Sigmoid colon (tissue), 7 donors: ENCODE measurements around the gene KCNN1. TPM values are rescaled to one million over a fixed set of nuclear protein-coding genes. Genes with fewer than 3 reads are reported as not detected.

Experiments
- DNase-seq: peaks from one replicate; pipeline ENCODE4 v3.0.0-alpha.2; 2019
- H3K27ac ChIP-seq, 4 donors: fragments of 200-600 bp; sonication (generic); one replicate each; pipeline ENCODE4 v1.5.1; 2016 to 2019; ENCODE audit warnings: mild to moderate bottlenecking in 1 of 4
- H3K27me3 ChIP-seq, 3 donors: fragments of 200-600 bp; sonication (generic); one replicate each; pipeline ENCODE4 v1.5.1; 2019; ENCODE audit warnings: mild to moderate bottlenecking in 1 of 3
- H3K36me3 ChIP-seq, 4 donors: fragments of 200-600 bp; sonication (generic); one replicate each; pipeline ENCODE4 v1.5.1; 2016 to 2019
- H3K4me1 ChIP-seq, 4 donors: fragments of 200-600 bp; sonication (generic); one replicate each; pipeline ENCODE4 v1.5.1; 2017 to 2019
- H3K4me3 ChIP-seq, 4 donors: fragments of 200-600 bp; sonication (generic); one replicate each; pipeline ENCODE4 v1.5.1; 2017 to 2019; ENCODE audit warnings: mild to moderate bottlenecking in 2 of 4, moderate library complexity in 1 of 4
- H3K9me3 ChIP-seq, 4 donors: fragments of 200-600 bp in 3 of 4; sonication (generic) in 3 of 4; one replicate each; pipeline versions ENCODE4 v1.5.1 to v1.6.1; 2013 to 2019
- EP300 ChIP-seq, 4 donors: sonication (generic); formaldehyde crosslinking; IDR thresholded peaks; one replicate each; pipeline ENCODE4 v1.6.1; 2017; ENCODE audit warnings: antibody characterized with exemption in 4 of 4
- POLR2A ChIP-seq, 2 donors: fragments of 450-650 bp; IDR thresholded peaks; one replicate each; pipeline ENCODE4 v1.6.1; 2016; ENCODE audit warnings: antibody characterized with exemption in 2 of 2, mild to moderate bottlenecking in 2 of 2, moderate library complexity in 2 of 2
- POLR2AphosphoS5 ChIP-seq, 4 donors: sonication (generic); formaldehyde crosslinking; IDR thresholded peaks; one replicate each; pipeline ENCODE4 v1.6.1; 2017; ENCODE audit warnings: antibody characterized with exemption in 4 of 4
- WGBS, 2 donors: extraction: QIAGEN DNeasy Blood & Tissue Kit; methylation state at CpG; one replicate each; pipeline ENCODE4 v1.1.7; 2013; 5-methylcytosine and 5-hydroxymethylcytosine counted together
- intact Hi-C: fragments of 100-400 bp; cut with DNase I; formaldehyde crosslinking; loops from one replicate; pipeline ENCODE4 v1.15.1; 2023
- polyA plus RNA-seq, 3 donors: library from polyadenylated mRNA; stranded (reverse); fragments of 200-250 nt; gene quantifications; one replicate each; pipeline ENCODE4 v1.2.3, GENCODE V29; 2013
- total RNA-seq, 4 donors: library from RNA; depleted of rRNA; stranded (reverse); fragments of >200 nt; gene quantifications; one replicate each; pipeline ENCODE4 v1.1.0, GENCODE V29; 2016
- TF ChIP-seq, protein P1 (sequence below), 4 experiments: fragments of 450-650 bp in 3 of 4; fragments of 200-600 bp in 1 of 4; IDR thresholded peaks; one replicate each; pipeline ENCODE4 v1.5.1; 2016 to 2019; ENCODE audit warnings: antibody characterized with exemption in 4 of 4, mild to moderate bottlenecking in 3 of 4, moderate library complexity in 2 of 4
- donor health status: healthy with polysubstance abuse.
- donor health status: Bipolar disorder and iron deficiency.
- donor health status: healthy.

The KCNN1 gene
- total and polyA plus RNA-seq, 7 donors = 0.17 to 0.55 (median 0.33) TPM; not detected in 4

DNA sequence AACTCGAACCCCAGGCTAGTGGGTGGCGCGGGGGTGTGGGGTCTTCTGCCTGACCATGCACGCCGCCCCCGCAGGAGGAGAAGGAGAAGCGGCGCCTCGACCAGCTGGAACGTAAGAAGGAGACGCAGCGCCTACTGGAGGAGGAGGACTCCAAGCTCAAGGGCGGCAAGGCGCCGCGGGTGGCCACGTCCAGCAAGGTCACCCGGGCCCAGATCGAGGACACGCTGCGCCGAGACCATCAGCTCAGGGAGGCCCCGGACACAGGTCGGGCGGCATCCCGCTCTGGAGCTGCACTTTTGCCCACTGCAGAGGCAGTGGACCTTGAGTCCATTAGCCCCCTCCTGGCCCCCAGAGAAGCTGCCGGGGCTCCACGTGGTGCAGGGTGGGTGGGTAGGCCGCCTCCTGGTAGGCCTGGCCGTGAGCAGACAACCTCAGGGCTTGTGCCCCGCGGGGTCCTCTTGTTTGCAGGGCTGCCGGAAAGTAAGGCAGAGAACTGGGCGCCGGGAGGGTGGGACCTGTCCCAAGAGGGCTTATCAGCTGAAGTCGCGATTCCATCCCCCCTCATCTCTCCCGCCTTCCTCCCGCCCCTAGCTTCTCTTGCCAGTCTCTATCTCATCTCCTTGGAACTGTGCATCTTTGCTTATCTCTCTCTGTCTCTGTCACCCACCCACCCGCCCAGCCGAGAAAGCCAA is 24.2 kb upstream of the KCNN1 start:
- no peak overlapping the region for H3K4me3 ChIP-seq
- H3K4me1 ChIP-seq = peaks cover 0 to 26% (median 21%) of the 10 kb centered on the region in 4 donors
- no peak overlapping the region for H3K27ac ChIP-seq
- H3K27me3 ChIP-seq = no peaks in the 10 kb centered on the region
- no peak for DNase-seq
- TF ChIP-seq EP300 (IDR thresholded peaks at IDR 0.05) (no peak), POLR2A (IDR thresholded peaks at IDR 0.05) (no peak)
- TF ChIP-seq, protein P1, sequence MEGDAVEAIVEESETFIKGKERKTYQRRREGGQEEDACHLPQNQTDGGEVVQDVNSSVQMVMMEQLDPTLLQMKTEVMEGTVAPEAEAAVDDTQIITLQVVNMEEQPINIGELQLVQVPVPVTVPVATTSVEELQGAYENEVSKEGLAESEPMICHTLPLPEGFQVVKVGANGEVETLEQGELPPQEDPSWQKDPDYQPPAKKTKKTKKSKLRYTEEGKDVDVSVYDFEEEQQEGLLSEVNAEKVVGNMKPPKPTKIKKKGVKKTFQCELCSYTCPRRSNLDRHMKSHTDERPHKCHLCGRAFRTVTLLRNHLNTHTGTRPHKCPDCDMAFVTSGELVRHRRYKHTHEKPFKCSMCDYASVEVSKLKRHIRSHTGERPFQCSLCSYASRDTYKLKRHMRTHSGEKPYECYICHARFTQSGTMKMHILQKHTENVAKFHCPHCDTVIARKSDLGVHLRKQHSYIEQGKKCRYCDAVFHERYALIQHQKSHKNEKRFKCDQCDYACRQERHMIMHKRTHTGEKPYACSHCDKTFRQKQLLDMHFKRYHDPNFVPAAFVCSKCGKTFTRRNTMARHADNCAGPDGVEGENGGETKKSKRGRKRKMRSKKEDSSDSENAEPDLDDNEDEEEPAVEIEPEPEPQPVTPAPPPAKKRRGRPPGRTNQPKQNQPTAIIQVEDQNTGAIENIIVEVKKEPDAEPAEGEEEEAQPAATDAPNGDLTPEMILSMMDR (IDR thresholded peaks at IDR 0.05) = no peak
- WGBS, 2 donors = 88 to 93% methylated on average over 41 of the region's 41 CpGs
- H3K36me3 ChIP-seq = peaks cover 0 to 34% (median 5%) of the 10 kb centered on the region in 4 donors
- H3K9me3 ChIP-seq = no peaks in the 10 kb centered on the region
- intact Hi-C loops = no loop called here

DNA sequence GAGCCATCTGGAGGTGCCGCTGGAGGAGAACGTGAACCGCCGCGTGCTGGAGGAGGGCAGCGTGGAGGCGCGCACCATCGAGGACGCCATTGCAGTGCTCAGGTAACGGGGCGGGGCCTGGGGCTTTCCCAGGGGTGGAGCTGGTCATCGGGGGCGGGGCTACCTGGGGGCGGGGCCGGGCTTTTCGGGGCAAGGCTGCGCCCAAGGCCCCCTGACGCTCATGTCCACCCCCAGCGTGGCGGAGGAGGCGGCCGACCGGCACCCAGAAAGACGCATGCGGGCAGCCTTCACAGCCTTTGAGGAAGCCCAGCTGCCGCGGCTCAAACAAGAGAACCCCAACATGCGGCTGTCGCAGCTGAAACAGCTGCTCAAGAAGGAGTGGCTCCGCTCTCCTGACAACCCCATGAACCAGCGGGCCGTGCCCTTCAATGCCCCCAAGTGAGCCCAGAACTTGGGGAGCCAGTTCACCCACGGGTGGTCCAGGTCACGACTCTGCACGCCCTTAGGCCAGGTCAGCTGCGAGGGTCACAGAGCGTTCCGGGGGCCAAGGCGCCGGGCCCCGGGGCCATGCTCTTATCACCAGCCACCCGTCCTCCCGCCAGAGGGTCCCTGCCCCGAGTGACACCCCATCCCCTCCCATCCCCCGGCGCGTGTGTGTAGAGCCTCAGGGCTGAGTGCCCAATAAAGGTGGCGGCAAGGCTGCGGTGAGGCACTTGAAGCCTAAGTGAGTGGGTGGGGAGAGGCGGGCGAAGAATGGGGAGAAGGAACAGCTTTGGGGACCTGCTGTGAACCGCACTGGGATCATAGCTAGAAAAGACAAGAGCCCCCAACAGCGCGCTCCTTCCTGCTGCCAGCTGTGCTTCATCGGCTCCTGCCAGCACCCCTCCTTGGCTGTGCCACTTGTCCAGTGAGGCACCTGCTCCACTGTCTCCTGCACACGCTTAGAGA is 23.4 kb upstream of the KCNN1 start:
- DNase-seq = no peak
- H3K27me3 ChIP-seq = peaks cover 0 to 2% (median 0%) of the 10 kb centered on the region in 3 donors
- H3K4me1 ChIP-seq = peaks cover 0 to 29% (median 27%) of the 10 kb centered on the region in 4 donors
- intact Hi-C loops = no loop called here
- 85 to 88% methylated on average over 57 of the region's 57 CpGs for WGBS, 2 donors
- no peak overlapping the region for H3K4me3 ChIP-seq
- peaks cover 0 to 29% (median 5%) of the 10 kb centered on the region in 4 donors for H3K36me3 ChIP-seq
- TF ChIP-seq POLR2A (IDR thresholded peaks at IDR 0.05) = no peak
- TF ChIP-seq EP300 (IDR thresholded peaks at IDR 0.05) = no peak
- TF ChIP-seq, protein P1 (IDR thresholded peaks at IDR 0.05) = no peak
- TF ChIP-seq POLR2AphosphoS5 (IDR thresholded peaks at IDR 0.05) = no peak
- H3K27ac ChIP-seq = peak overlapping the region in 3 of 4 donors; percentile 5 to 55 (median 49)
- H3K9me3 ChIP-seq = no peaks in the 10 kb centered on the region

GRCh38 chr19:17944301-17944700 is 22.6 kb upstream of the KCNN1 start:
- peaks cover 0 to 24% (median 4%) of the 10 kb centered on the region in 4 donors for H3K36me3 ChIP-seq
- peak overlapping the region in 3 of 4 donors; percentile 5 to 55 (median 49) for H3K27ac ChIP-seq
- TF ChIP-seq EP300 (IDR thresholded peaks at IDR 0.05) (no peak), POLR2A (IDR thresholded peaks at IDR 0.05) (no peak), POLR2AphosphoS5 (IDR thresholded peaks at IDR 0.05) (no peak)
- TF ChIP-seq, protein P1 (IDR thresholded peaks at IDR 0.05) = no peak
- H3K9me3 ChIP-seq = no peaks in the 10 kb centered on the region
- peaks cover 0 to 35% (median 33%) of the 10 kb centered on the region in 4 donors for H3K4me1 ChIP-seq
- intact Hi-C loops = no loop called here
- H3K27me3 ChIP-seq = peaks cover 0 to 10% (median 5%) of the 10 kb centered on the region in 3 donors
- H3K4me3 ChIP-seq = no peak overlapping the region
- DNase-seq = peak; percentile 79
- WGBS, 2 donors = 70 to 75% methylated on average over 4 of the region's 4 CpGs

- 10 to 19% methylated on average over 29 of the region's 29 CpGs for WGBS, 2 donors
- peak overlapping the region; percentile 66 to 72 (median 70) for H3K27ac ChIP-seq
- DNase-seq = no peak
- no peaks in the 10 kb centered on the region for H3K9me3 ChIP-seq
- H3K4me1 ChIP-seq = peaks cover 0 to 60% (median 56%) of the 10 kb centered on the region in 4 donors
- peaks cover 23 to 38% (median 32%) of the 10 kb centered on the region in 3 donors for H3K27me3 ChIP-seq
- peak overlapping the region; percentile 34 to 96 (median 94) for H3K4me3 ChIP-seq
- no peak for TF ChIP-seq POLR2A (IDR thresholded peaks at IDR 0.05)
- TF ChIP-seq, protein P1 (IDR thresholded peaks at IDR 0.05) = no peak
- peaks cover 0 to 4% (median 0%) of the 10 kb centered on the region in 4 donors for H3K36me3 ChIP-seq
- intact Hi-C loops = loop anchor here (2.0 kb wide), 2 partner anchors 14 to 50 kb away; partner anchors contain the start of gene CCDC124
Measured at GRCh38 chr19:17946965-17947784, 19.7 kb upstream of the KCNN1 start.
